Stimulated activated CD4-positive, alpha-beta T cell treated with anti-CD3 and anti-CD28 coated beads, Interleukin-15, amount 100 ng/mL, for 48 hours (primary cell): ENCODE data around the gene CACNA2D3.

Source experiments
- DNase-seq, 2 donors: peaks; one replicate each; pipeline ENCODE4 v3.0.0-alpha.2; 2020; ENCODE audit warnings: low read depth in 2 of 2

Gene CACNA2D3

GRCh38 chr3:54676087-54676486 lies 553.7 kb downstream of the CACNA2D3 start:
- DNase-seq: no peak

DNA sequence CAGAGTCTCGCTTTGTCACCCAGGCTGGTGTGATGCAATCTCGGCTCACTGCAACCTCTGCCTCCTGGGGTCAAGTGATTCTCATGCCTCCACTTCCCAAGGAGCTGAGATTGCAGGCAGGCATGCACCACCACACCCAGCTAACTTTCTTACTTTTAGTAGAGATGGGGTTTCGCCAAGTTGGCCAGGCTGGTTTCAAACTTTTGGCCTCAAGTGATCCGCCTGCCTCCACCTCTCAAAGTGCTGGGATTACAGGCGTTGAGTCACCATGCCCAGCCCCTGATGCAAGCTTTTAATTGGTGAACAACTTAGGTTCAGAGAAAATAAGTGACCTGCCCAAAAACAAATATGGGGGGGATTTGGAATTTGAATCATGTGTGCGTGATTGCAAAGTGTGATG lies 559.4 kb downstream of the CACNA2D3 start:
- DNase-seq: no peak

GRCh38 chr3:54685213-54685612 lies 562.9 kb downstream of the CACNA2D3 start:
- DNase-seq: no peak

DNA sequence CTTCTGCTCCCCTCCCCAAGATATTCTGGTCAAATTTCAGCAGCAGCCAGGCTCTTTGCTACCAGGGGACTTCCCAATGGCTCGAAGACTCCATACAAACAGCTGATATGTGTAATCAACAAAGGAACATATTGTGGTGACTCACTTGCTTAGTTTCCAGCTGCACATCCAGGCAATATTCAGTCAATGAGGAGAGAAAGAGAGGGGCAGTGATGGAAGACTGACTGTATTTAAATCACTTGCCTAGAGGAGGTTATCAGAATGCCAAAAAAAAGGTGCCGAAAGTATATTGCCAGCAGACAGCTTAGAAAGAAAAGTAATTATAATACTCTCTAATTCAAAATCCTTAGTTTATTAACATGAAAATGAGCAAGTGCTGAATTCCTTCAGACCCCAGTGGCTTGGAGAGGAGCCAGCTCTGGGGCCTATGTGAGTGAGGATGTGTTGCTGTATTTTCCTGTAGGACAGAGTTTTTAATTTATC lies 569.0 kb downstream of the CACNA2D3 start:
- no peak for DNase-seq

DNA sequence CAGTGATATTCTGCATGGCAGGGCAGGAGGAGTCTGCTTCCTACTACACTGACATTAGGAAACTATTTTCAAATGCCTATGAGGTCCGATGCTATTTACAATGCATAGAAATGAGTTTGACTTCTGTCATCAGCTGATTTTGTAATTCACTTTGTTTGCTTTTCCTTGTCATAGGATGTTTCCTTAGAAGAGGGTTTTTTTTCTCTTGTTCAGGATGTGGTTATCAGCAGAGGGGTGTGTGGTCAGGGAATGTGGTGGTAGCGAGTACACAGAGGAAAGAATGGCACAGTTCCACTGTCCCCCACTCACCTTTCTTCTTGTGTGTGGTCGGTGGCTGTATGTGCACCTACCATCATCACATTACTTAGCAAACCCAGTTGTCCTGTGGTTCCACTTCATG lies 574.0 kb downstream of the CACNA2D3 start:
- no peak for DNase-seq

DNA sequence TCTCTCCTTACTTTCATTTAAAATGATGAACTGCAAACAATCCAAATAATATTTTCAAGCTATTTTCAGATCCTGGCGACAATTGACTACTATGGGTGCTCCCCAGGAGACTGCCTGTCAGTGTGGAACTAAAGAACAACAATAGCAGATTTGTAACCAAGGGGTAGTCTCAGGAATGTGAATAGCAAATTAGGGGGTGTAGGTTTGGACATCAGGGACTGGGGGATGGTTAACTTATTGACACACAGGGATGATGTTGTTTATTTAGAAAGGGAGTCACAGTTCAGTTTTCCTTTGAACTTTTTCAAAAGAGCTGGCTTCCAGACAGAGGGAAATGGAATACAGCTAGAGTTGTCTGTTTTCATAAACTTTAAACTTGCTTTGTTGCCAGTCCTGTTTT lies 575.7 kb downstream of the CACNA2D3 start:
- DNase-seq: no peak

DNA sequence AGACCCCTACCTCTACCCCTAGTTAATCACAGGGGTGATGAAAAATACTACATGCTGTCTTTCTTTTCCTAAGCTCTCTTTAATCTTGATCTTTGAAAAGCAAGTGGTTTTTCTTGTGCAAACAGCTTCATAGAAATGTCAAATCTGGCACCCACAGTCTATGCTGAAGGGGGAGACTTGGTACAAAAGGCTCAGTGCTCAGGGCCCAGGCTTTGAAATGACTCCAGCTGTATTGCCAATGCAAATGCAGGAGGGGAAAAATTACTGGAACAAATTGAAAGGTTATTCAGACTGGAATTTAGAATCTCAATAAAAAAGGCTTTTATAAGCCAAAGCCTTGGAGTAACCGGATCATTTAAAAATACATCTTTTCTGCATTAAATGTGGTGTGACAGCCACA lies 581.6 kb downstream of the CACNA2D3 start:
- no peak for DNase-seq

DNA sequence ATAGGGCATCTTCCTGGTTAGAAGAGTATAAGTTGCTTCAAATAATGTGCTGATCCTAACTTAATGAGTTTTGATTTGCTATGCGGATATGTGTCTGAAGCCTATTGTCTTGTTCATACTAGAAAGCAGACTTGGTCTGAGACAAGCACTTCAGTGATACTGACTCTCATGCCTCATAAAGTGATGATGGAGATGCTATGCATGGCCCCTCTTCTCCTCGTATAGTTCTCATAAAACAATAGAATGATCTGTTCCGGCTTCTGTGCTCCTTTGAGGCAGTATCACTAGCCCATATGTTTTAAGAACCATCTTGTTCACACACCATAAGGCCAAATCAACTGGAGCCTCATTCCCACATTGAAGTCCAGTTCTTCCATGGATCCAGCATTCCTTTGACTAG lies 583.4 kb downstream of the CACNA2D3 start:
- no peak for DNase-seq

GRCh38 chr3:54706738-54707137 lies 584.4 kb downstream of the CACNA2D3 start:
- DNase-seq: no peak

DNA sequence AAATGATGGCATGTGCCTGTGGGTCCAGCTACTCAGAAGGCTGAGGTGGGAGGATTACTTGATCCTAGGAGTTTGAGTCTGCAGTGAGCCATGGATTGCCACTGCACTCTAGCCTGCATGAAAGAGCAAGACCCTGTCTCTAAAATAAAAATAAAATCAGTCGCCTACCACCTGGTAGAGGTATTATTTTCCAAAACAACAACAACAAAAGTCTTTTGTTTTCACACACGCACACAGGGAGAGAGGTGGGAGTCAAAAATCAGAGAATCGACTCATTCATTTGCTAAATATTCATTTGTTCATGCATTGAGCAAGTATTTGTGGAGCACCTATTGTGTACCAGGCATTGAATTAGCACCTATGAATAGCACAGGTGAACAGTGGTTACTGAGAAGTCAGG lies 587.4 kb downstream of the CACNA2D3 start:
- DNase-seq: no peak

DNA sequence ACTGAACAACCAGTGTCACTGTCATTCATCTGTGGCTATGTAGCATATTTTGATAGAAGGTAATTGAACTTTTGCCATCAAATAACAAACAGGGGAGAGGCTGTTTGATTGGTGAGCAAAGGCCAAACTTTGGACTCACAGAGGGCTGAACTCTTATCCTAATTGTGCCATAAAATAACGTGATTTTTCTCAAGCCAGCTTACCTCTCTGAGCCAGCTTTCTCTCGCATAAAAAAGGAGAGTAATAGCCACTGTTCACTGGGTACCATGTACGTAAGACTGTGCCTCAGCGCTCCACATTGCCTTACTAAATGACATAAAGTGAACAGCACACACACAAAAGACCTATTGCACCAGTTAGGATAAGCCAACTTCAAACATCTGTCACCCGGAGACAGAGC lies 588.6 kb downstream of the CACNA2D3 start:
- DNase-seq: no peak

DNA sequence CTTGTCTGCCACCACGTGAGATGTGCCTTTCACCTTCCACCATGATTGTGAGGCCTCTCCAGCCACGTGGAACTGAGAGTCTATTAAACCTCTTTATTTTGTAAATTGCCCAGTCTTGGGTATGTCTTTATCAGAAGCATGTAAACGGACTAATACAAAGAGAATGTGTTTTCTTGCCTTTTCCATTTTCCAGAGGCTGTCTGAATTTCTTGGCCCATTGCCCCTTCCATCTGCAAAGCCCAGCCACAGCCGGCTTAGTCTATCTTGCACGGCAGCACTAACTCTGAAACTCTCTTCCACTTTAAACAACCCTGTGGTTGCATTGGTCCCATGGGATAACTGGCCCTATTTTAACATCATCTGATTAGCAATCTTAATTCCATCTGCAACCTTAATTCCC lies 590.2 kb downstream of the CACNA2D3 start:
- DNase-seq: no peak

GRCh38 chr3:54713031-54713430 lies 590.7 kb downstream of the CACNA2D3 start:
- DNase-seq: no peak

- DNase-seq: no peak
Measured at GRCh38 chr3:54713455-54713854, 591.1 kb downstream of the CACNA2D3 start.

DNA sequence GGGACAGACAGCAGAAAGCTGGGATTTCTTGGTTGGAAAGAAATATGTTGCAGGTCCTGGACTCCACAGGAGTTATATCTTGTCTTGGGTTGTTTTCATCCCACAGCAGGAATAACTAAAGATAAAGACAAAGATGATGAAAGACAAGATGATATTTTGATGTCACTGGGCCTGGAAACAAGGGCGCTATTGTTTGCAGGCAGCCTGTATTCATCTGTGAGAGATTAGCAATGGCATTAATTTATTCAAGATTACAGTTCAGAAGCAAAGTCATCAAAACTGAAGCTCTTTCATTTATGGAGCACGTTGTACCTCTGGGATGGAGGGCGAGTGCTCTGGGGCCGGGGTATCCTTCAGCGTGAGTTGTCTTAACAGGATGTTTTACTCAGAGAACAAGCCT lies 591.7 kb downstream of the CACNA2D3 start:
- no peak for DNase-seq

DNA sequence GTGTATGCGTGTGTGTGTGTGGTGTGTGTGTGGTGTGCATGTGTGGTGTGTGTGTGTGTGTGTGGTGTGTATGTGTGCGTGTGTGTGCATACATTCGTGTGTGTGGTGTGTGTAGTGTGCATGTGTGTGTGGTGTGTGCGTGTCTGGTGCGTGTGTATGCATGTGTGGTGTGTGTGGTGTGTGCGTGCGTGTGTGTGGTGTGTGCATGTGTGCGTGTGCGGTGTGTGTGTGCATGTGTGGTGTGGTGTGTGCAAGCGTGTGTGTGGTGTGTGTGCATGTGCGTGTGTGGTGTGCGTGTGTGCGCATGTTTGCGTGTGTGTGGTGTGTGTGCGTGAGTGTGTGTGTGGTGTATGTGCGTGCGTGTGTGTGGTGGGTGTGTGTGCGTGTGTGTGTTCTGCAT lies 595.2 kb downstream of the CACNA2D3 start:
- no peak for DNase-seq

GRCh38 chr3:54719914-54720313 lies 597.6 kb downstream of the CACNA2D3 start:
- no peak for DNase-seq

- DNase-seq: no peak
Measured at GRCh38 chr3:54720604-54721003, 598.3 kb downstream of the CACNA2D3 start.

DNA sequence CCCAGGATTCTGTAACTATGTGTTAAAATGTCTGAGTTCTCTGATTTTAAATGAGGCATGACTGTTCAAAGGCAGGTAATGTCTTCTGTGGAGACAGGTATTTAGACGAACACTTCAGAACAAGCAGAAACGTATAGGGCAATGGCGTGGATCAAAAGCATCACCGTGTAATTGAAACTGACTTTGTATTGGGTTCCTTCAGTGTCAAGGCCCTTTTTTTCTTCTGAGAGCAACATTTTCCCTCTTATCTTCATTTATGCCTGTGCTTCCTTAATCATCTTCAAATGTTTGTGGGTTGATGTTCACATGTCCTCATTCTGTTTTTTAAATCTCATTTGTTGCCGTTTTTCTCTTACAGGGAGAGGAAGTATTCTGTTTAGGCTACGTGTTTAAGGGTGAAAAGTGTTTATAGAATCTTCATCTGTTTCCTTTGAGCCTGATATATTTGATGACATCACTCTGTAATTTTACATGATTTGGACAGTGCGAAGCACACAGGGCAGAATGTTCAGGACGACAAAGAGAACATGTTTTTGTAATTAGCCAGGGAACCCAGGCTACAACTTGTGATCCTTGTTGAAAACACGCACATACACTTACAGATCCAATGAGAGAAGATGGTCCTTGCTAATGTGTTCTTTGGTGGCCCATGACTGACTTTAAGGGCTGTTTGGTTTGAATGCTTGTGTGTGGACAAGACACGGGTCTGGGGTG lies 609.5 kb downstream of the CACNA2D3 start:
- no peak for DNase-seq

DNA sequence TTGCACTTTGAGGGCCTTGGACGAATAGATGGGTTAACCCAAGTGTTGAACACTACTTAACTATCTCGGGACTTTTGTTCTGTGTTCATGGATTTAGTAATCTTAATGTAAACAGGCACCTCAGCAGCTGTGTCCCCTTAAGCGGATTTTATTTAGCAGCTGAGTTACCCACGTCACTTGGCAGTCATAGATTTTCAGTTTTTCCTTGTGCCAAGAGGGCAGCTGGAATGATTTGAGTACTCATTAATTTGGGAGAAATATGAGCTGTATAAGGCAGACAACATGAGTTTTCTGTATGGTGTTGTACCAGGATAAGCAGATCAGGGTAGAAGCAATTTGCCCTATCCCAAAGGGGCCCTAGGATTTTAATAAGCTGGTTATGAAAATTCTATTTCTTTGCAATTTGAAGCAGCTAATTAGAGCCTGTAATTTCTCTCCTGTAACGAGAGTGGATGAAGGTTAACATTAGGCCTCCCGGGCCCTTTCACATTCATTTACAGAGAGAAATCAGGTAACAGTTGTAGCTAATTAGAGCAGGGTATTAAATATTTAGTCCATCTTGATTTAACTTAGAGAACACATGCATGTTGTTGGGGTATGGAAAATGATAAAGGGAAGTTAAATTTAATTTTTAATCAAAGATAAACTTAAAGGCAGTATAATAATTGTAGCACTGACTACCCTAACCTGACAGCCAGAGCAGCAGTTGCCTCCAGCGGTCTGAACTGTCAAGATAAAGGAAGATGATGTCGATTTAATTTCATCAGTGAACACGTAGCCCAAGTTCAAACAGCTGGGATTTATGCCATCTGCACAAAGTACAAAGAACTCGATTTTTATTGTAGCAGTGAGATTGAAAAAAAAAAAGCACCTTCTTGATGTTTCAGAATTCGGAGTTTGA lies 611.0 kb downstream of the CACNA2D3 start:
- no peak for DNase-seq

DNA sequence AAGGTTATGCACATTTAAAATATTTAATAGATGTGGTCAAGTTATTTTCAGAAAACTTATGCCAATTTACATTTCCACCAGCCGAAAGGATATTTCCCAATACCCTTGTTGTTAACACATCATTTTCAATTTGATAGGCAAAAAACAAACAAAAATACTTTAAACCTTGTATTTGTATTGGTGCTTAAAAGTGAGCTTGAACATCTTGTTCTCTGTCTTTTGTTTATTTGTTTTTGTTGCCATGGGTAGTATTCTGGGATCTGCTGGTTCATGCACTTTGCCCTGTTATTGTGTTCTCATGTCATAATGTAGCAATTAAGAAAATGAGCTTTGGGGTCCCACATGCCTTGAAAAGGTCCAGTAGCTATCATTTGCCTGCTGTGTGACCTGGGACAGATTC lies 614.1 kb downstream of the CACNA2D3 start:
- DNase-seq: no peak

DNA sequence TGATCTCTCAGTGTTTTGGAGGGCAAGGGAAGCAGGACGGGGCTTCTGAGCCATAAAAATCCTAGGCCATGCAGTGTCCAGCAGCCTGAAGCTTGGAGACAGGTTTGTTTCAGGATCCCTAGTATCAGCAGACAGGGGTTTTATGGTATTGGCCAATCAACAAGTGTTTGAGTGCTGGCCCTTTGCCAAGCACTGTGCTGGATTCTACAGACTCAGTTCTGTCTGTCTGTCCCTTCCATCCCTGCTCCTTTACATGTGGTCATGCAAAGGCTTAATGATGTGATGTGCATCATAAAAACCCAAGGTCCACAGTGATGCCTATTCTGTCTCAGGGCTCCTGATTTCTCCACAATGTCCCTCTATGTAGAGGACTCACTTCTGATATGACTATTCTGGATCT lies 621.4 kb downstream of the CACNA2D3 start:
- no peak for DNase-seq

GRCh38 chr3:54744291-54744690 lies 621.9 kb downstream of the CACNA2D3 start:
- no peak for DNase-seq
